ENCODE data around the gene DPEP2NB. TPM values are rescaled to one million over a fixed set of nuclear protein-coding genes. Genes with fewer than 3 reads are reported as not detected.

The DPEP2NB gene
- total RNA-seq, 3 donors from 2014 or later, result not detected

DNA sequence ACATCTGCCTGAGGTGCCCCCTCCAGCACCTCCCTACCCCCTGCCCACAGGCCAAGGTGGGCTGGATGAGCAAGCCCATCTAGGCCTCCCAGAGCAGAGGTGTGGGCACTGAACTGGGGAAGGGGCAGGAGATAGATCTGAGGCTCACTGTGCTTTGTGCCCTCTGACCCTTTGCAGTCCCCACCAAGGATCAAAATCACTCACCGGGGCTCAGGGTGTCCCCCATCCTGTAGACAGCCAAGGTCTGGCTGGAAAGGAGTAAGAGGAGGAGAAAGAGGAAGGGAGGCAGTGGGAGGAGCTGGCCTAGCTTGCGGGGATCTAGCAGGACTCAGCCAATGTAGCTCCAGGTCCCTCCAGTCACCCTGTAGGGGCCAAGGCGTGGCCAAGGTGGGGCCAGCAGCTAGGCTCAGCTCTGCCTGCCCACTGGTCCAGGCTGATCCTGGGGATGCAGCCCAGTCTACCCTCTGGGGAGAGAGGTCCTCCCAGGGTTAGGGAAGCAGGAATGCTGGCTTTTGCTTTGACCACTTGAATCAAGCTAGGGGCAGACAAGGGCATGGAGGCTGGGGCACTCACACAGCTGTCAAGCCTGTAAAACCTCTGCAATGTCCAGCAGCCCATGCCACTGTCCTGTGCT lies 49.0 kb downstream of the DPEP2NB start:
- no peak for DNase-seq
- Mint-ChIP-seq H3K9me3 (no peaks in the 10 kb centered on the region), H3K4me3 (peak overlapping the region; percentile 97), H3K27me3 (ENCODE audit: low read depth) (no peaks in the 10 kb centered on the region), H3K36me3 (ENCODE audit: insufficient read depth) (peaks cover 3% of the 10 kb centered on the region), H3K4me1 (ENCODE audit: low read depth) (peaks cover 20% of the 10 kb centered on the region)
- ATAC-seq, result no peak

DNA sequence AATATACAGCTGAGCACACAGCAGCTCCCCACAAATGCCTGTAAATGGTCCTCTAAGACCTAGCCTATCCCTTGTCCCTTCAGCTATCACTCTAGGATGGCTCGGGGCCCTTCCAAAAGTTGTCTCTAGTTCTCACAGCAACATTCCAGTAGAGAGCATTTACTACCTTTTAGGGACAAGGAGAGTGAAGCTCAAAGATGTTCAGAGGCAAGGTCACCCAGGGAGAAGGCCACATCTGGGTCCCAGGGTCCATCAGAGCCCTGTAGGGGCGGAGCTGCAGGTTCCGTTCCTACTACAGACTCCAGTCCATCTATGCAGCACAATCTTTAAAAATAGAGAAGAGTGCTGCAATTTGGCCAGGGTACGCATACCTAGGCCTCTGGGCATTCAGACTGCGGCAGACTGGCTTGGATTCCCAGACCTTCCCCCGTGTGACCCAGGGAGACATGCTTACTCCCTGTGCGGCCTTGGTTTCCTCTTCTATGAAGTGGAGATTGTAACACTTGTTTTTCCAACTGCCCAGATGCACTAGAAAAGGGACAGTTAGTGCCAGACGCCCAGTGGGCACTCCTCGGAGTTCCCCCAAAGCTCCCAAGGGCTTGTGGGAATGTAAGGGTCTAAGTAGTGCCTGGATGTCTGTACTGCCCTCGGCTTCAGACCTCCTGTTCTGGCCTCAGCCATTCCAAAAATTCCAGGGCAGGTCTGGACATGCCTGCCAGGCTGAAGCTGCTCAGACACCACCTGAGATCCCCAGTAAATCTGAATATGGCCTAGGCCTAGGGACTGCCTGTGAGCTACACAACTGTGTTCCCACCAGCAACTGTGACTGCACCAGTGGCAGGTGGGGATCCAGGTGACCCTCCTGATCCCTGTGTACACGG lies 49.8 kb downstream of the DPEP2NB start:
- Mint-ChIP-seq H3K4me1 (ENCODE audit: low read depth) (peaks cover 20% of the 10 kb centered on the region), H3K36me3 (ENCODE audit: insufficient read depth) (peaks cover 7% of the 10 kb centered on the region), H3K4me3 (no peak overlapping the region), H3K27me3 (ENCODE audit: low read depth) (no peaks in the 10 kb centered on the region), H3K9me3 (no peaks in the 10 kb centered on the region)
- no peak for DNase-seq
- ATAC-seq, result no peak

DNA sequence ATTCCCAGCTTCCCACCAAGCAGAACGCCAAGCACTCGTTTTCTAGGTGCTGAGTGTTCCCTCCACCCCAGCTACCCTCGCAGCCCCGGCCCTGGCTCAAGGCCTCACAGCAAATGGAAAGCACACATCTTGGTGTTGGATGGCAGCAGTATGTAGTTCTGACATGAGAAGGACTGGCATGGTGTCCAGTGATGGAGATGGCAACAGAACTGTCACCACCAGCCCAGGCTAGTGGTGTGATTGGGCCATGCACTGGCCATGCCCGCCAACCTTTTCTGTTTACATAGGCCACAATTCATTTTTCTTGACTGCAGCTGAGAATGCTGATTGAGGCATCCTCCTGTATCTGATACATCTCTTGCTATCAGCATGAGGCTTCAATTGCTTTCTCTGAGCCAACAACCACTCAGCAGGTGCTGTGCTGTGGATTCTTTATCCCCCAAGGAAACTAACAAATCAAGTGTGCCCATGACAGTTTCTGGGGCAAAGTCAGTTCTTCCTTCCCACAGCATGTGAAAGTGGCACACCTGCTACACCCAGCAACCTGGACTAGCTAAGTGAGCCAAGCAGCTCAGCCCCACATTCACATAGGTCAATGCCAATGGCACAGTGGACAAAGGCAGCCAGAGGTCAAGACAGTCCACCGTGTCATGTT lies 51.1 kb downstream of the DPEP2NB start:
- ATAC-seq, result no peak
- Mint-ChIP-seq H3K4me1 (ENCODE audit: low read depth) (peaks cover 18% of the 10 kb centered on the region), H3K36me3 (ENCODE audit: insufficient read depth) (peaks cover 10% of the 10 kb centered on the region), H3K9me3 (no peaks in the 10 kb centered on the region), H3K4me3 (no peak overlapping the region), H3K27me3 (ENCODE audit: low read depth) (no peaks in the 10 kb centered on the region)
- no peak for DNase-seq

DNA sequence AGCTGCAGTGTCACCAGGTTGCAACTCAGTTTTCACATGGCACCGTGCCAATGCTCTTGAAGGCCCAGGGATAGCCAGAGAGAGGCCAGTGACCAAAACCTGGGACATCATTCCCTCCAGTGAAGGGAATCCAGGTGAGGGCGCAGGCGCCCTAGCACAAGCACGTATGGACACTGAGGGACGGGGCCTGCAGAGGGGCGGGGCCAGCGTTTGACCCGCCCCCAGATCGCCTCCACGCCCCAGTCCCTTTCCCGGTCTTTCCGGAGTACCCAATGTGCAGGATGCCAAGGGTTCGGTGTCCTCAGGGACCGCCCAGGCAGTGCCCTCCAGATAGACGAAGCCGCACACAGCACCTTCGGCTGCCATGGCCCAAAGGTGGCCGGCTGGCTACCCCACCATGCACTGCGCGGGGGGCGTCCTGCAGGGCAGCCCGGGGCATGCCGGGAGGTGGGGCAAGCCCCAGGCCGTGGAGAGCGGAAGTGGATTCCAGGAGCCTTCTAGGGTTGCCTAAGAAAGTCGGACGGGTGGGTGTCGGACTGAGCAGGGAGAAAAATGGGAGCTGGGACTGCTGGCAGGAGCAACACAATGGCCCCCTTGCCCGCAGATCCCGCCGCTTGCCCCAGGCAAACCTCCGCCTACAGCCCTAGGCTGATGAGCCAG lies 51.9 kb downstream of the DPEP2NB start:
- H3K9me3 Mint-ChIP-seq, result no peaks in the 10 kb centered on the region
- H3K27me3 Mint-ChIP-seq (ENCODE audit: low read depth), result no peaks in the 10 kb centered on the region
- H3K36me3 Mint-ChIP-seq (ENCODE audit: insufficient read depth), result peaks cover 10% of the 10 kb centered on the region
- DNase-seq (no peak), ATAC-seq (no peak)
- peaks cover 15% of the 10 kb centered on the region for H3K4me1 Mint-ChIP-seq (ENCODE audit: low read depth)
- H3K4me3 Mint-ChIP-seq, result no peak overlapping the region

Other genes starting within 250 kb of the DPEP2NB start
- 10 to 100 TPM; 17.2 to 17.9 (median 17.8) TPM for gene RANBP10, start 209.4 kb downstream of the DPEP2NB start, total RNA-seq
- 1 to 10 TPM in 2 of 3 donors, under 1 TPM in 1; 0.79 to 1.4 (median 1.3) TPM for gene TSNAXIP1, start 209.0 kb downstream of the DPEP2NB start, total RNA-seq
- gene THAP11, start 173.6 kb downstream of the DPEP2NB start, total RNA-seq, result 10 to 100 TPM; 42.1 to 51.4 (median 43.1) TPM
- 100 to 1,000 TPM; 170 to 182 (median 182) TPM for gene NUTF2, start 169.0 kb downstream of the DPEP2NB start, total RNA-seq
- gene CENPT, start 168.2 kb downstream of the DPEP2NB start, total RNA-seq, result 10 to 100 TPM; 40.4 to 52.0 (median 46.3) TPM
- 100 to 1,000 TPM; 114 to 124 (median 120) TPM for gene EDC4, start 142.9 kb downstream of the DPEP2NB start, total RNA-seq
- not detected for gene NRN1L, start 131.0 kb downstream of the DPEP2NB start, total RNA-seq
- gene PSKH1, start 122.7 kb downstream of the DPEP2NB start, total RNA-seq, result 10 to 100 TPM; 10.4 to 14.6 (median 10.9) TPM
- gene CTRL, start 84.0 kb downstream of the DPEP2NB start, total RNA-seq, result 10 to 100 TPM in 1 of 3 donors, 1 to 10 TPM in 2; 7.8 to 10.4 (median 8.8) TPM
- 100 to 1,000 TPM; 223 to 262 (median 249) TPM for gene PSMB10, start 79.1 kb downstream of the DPEP2NB start, total RNA-seq
- gene LCAT, start 71.8 kb downstream of the DPEP2NB start, total RNA-seq, result 1 to 10 TPM; 8.0 to 9.1 (median 8.1) TPM
- 10 to 100 TPM; 18.5 to 20.5 (median 19.6) TPM for gene SLC12A4, start 47.3 kb downstream of the DPEP2NB start, total RNA-seq
- gene DPEP3, start 35.4 kb downstream of the DPEP2NB start, total RNA-seq, result under 1 TPM in 2 of 3 donors, not detected in 1; 0.11 to 0.33 TPM
- under 1 TPM; 0.47 to 0.81 (median 0.71) TPM for gene DPEP2, start 16.4 kb downstream of the DPEP2NB start, total RNA-seq
- gene DDX28, start 7.3 kb upstream of the DPEP2NB start, total RNA-seq, result 10 to 100 TPM; 34.9 to 40.3 (median 39.1) TPM
- 10 to 100 TPM; 35.9 to 37.4 (median 37.1) TPM for gene DUS2, start 7.4 kb upstream of the DPEP2NB start, total RNA-seq
- 10 to 100 TPM; 64.8 to 72.3 (median 65.3) TPM for gene NFATC3, start 69.5 kb upstream of the DPEP2NB start, total RNA-seq
- 1 to 10 TPM in 1 of 3 donors, under 1 TPM in 2; 0.53 to 1.3 (median 0.68) TPM for gene ESRP2, start 220.2 kb upstream of the DPEP2NB start, total RNA-seq
- gene PLA2G15, start 229.5 kb upstream of the DPEP2NB start, total RNA-seq, result 10 to 100 TPM in 1 of 3 donors, 1 to 10 TPM in 2; 7.4 to 11.0 (median 7.9) TPM
- 100 to 1,000 TPM in 2 of 3 donors, 10 to 100 TPM in 1; 91.3 to 103 (median 103) TPM for gene SLC7A6, start 248.6 kb upstream of the DPEP2NB start, total RNA-seq